ENCODE data around the gene DNPH1. TPM values are rescaled to one million over a fixed set of nuclear protein-coding genes. Genes with fewer than 3 reads are reported as not detected.

DNPH1 gene
- total and polyA plus RNA-seq, 11 donors, result 18.9 to 63.7 (median 29.7) TPM

DNA sequence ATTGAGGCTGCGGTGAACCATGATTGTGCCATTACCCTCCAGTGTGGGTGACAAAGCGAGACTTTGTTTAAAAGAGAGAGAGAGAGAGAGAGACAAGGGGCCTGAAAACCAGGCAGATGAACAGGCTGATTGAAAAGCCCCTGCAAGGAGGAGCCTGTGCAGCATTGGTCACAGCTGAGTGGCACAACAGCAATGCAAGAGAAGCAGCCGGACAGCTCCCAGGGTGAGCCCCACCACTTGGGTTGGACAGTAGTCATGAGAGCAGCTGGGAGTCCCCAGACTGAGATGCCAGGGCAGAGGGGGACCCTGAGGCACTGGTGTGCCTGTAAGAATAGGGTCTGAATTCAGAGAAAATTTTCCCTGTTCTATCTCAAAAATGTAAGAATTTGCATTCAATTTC, 10.2 kb downstream of the DNPH1 start:
- H3K4me3 ChIP-seq, result no peak overlapping the region
- no peaks in the 10 kb centered on the region for H3K27me3 ChIP-seq
- ATAC-seq, result no peak
- intact Hi-C loops (cut with DNase I), result no loop called here
- no peak overlapping the region for H3K27ac ChIP-seq
- WGBS, 4 donors, result 96 to 100% (median 97%) methylated on average over 3 of the region's 3 CpGs
- no peak for TF ChIP-seq POLR2A (IDR thresholded peaks at IDR 0.05)
- TF ChIP-seq, protein P1, sequence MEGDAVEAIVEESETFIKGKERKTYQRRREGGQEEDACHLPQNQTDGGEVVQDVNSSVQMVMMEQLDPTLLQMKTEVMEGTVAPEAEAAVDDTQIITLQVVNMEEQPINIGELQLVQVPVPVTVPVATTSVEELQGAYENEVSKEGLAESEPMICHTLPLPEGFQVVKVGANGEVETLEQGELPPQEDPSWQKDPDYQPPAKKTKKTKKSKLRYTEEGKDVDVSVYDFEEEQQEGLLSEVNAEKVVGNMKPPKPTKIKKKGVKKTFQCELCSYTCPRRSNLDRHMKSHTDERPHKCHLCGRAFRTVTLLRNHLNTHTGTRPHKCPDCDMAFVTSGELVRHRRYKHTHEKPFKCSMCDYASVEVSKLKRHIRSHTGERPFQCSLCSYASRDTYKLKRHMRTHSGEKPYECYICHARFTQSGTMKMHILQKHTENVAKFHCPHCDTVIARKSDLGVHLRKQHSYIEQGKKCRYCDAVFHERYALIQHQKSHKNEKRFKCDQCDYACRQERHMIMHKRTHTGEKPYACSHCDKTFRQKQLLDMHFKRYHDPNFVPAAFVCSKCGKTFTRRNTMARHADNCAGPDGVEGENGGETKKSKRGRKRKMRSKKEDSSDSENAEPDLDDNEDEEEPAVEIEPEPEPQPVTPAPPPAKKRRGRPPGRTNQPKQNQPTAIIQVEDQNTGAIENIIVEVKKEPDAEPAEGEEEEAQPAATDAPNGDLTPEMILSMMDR (IDR thresholded peaks at IDR 0.05), result no peak
- H3K9me3 ChIP-seq, result no peaks in the 10 kb centered on the region
- peaks cover 0 to 59% (median 52%) of the 10 kb centered on the region in 9 donors for H3K36me3 ChIP-seq
- no peak for DNase-seq
- peaks cover 0 to 7% (median 0%) of the 10 kb centered on the region in 12 donors for H3K4me1 ChIP-seq

DNA sequence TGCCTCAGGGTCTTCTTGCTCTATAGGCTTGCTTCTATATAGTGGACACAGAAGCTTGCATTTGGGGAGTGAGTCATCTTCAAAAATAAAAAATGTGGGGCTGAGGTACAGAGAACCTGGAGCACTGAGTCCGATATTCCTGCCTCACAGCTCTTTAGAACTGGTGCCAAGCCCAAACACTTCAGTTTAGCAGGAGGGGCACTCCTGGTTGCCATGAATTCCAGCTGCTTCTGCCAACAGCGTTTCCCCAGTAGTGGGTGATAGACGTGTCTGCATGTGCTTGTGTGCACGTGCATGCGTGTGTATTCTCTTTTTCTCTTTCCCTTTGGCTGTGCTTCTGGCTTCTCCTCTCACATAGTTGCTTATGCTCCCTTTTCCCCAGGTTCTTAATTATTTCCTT, 11.9 kb downstream of the DNPH1 start:
- DNase-seq, result no peak
- no peak for TF ChIP-seq POLR2A (IDR thresholded peaks at IDR 0.05)
- TF ChIP-seq, protein P1 (IDR thresholded peaks at IDR 0.05), result no peak
- ATAC-seq, result peak in 2 of 4 donors; percentile 11 to 44
- intact Hi-C loops (cut with DNase I), result no loop called here
- H3K4me1 ChIP-seq, result peaks cover 0 to 7% (median 0%) of the 10 kb centered on the region in 12 donors
- no peaks in the 10 kb centered on the region for H3K9me3 ChIP-seq
- H3K36me3 ChIP-seq, result peaks cover 0 to 59% (median 52%) of the 10 kb centered on the region in 9 donors
- H3K4me3 ChIP-seq, result no peak overlapping the region
- WGBS, 4 donors, result 51 to 67% (median 55%) methylated on average over 5 of the region's 5 CpGs
- no peak overlapping the region for H3K27ac ChIP-seq
- no peaks in the 10 kb centered on the region for H3K27me3 ChIP-seq

DNA sequence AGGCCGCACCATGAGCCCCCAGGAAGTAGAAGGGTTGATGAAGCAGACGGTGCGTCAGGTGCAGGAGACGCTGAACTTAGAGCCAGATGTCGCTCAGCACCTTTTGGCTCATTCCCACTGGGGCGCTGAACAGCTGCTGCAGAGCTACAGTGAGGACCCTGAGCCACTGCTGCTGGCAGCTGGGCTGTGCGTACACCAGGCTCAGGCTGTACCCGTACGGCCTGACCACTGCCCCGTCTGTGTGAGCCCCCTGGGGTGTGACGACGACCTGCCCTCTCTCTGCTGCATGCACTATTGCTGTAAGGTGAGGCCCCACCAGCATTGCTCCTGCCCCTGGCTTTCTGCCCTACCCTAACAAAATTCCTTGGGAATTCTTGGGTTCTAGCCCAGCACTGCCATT, 13.1 kb downstream of the DNPH1 start:
- no peak overlapping the region for H3K27ac ChIP-seq
- H3K36me3 ChIP-seq, result peaks cover 0 to 60% (median 52%) of the 10 kb centered on the region in 9 donors
- WGBS, 4 donors, result 82 to 93% (median 90%) methylated on average over 11 to 12 of the region's 12 CpGs
- TF ChIP-seq POLR2A (IDR thresholded peaks at IDR 0.05), result no peak
- TF ChIP-seq, protein P1 (IDR thresholded peaks at IDR 0.05), result no peak
- no peaks in the 10 kb centered on the region for H3K27me3 ChIP-seq
- DNase-seq (peak in 1 of 5 donors; percentile 35), ATAC-seq (no peak)
- no peaks in the 10 kb centered on the region for H3K9me3 ChIP-seq
- intact Hi-C loops (cut with DNase I), result no loop called here
- no peak overlapping the region for H3K4me3 ChIP-seq
- peaks cover 0 to 4% (median 0%) of the 10 kb centered on the region in 12 donors for H3K4me1 ChIP-seq

DNA sequence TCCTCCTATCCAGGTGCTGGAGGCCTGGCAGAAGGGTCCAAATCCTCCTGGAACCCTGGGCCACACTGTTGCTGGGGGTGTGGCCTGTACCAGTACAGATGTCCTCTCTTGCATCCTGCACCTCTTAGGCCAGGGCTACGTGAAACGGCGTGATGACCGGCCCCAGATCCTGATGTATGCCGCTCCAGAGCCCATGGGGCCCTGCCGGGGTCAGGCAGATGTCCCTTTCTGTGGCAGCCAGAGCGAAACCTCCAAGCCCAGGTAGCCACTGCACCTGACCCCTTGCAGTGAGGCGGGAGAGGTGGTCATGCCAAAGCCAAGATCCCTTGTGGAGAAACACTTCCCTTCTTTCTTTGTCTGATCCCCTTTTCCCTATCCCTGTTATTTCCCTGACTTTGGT, 14.2 kb downstream of the DNPH1 start:
- no peak for ATAC-seq
- intact Hi-C loops (cut with DNase I), result no loop called here
- Histone ChIP-seq H3K27ac (no peak overlapping the region), H3K4me3 (no peak overlapping the region), H3K4me1 (peaks cover 0 to 4% (median 0%) of the 10 kb centered on the region in 12 donors), H3K27me3 (no peaks in the 10 kb centered on the region), H3K36me3 (peaks cover 0 to 55% (median 44%) of the 10 kb centered on the region in 9 donors), H3K9me3 (no peaks in the 10 kb centered on the region)
- WGBS, 4 donors, result 95 to 98% (median 96%) methylated on average over 8 of the region's 8 CpGs
- DNase-seq, result no peak
- no peak for TF ChIP-seq POLR2A (IDR thresholded peaks at IDR 0.05)
- TF ChIP-seq, protein P1 (IDR thresholded peaks at IDR 0.05), result no peak
